AG08395 (cell line): ENCODE results near the gene RNF181.
A peak's percentile ranks its signal among the peaks of the same experiment; 100 is the strongest.
"Not testable (repeated sequence)": the region's sequence is repeated elsewhere in the genome, so short reads cannot be mapped to it uniquely, and the experiment has no call there.

Experiments used
- DNase-seq: peaks from one replicate; pipeline ENCODE4 v3.0.0; 2012; ENCODE audit warnings: mixed read lengths, low spot score

RNF181 gene

DNA sequence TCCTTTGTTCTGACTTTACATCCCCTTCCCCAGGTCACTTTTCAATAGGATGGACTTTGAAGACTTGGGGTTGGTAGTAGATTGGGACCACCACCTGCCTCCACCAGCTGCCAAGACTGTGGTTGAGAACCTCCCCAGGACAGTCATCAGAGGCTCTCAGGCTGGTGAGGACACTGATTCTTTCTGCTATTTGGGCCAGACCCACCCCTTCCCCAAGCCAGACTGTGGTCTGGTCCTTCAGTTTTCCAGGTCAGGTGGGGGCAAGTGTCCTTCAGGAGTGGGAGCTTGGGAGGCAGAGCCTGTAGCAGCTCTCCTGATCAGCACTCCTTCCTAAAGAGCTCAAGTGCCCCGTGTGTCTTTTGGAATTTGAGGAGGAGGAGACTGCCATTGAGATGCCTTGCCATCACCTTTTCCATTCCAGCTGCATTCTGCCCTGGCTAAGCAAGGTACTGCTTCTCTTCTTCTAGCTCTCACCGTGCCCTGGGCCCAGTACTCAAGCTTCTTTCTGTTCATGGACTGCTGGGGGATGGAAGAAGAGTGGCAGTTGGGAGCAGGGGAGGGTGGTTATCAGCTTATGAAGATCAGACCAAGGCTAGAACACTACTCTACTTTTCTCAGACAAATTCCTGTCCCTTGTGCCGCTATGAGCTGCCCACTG lies 1.1 kb downstream of the RNF181 start:
- DNase-seq = no peak

DNA sequence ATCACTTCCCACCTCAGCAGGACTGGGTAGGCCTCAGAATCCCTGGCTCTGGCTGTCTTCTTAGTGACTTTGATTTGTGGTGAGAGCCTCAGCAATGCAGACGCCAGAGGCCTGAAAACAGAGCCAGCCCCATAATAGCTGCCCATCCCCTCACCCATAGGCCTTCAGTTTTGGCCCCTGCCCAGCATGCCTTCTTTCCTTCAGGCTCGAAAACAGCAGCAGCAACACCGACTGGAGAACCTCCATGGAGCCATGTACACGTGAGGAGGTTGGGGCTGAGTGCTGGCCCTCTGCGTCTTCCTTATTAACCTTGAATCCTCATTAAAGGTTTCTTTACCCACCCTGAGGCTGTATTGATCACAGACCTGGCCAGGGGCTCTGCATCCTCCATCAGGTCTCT lies 1.7 kb downstream of the RNF181 start:
- DNase-seq = no peak

DNA sequence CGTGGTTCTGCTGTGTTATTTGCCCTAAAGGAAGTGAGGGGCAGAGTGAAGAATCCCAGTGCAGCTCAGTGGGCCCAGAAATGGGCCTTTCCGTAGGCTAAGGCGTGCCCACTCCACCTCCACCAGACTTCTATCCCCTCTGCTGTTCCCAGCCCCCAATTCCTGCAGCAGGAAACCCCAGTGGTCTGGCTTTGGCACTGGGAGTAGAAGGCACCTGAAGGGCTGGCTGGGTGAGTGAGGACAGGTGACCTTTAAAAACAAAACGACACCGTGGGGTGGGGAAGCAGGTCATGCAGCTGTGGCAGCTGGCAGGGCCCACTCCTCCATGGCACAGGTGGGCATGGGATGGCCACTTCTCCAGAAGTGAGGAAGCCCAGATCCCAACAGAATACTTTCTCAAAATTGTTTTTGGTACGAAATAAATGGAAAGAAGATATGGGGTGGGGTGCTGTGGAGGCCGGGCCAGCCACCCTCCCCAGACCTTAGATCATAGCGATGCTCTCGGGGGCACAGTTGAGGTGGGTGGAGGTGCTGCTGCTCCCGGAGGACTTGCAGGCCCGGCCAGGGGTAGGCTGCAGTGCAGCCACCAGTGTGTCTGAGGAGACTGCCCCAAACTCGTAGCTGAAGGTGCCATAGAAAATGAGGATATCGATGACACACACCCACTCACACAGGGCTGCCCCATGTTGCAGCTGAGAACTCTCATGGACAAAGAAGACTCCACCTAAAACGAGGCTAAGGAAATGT lies 3.2 kb downstream of the RNF181 start:
- no peak for DNase-seq

DNA sequence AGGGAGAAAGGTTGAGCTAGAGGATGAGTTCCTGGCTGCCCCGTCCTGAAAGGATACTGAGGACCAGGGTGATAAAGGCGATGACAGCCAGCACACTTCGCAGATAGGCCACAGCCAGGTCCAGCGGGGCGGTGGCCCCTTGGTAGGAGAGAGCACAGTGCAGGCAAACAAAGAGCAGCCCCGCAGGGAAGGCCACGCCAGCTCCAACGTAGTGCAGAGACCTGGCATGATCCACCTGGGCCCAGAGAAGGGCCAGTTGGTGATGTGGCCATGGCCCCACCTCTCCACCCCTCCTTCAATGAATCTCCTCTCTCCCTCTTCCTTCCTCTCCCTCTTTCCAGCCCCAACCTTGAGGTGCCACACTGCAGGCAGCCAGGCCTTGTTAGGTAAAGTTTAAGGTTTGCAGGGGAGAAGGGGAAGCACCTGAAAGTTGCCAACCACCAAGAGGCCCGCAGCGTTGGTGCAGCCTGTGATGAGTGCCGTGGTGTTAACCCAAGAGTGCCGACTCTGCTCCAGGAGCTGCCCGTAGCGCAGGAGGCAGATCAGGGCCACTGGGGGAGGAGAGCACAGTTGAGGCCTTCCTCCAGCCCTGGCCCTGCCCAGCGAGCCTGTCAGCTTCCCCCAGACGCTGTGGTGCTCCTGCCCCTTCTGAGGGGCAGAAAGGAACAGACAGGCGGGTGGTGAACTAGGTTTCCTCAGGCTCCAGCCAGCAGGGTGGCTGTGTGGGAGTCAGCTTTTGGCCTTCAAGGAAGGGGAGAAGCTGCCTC lies 4.1 kb downstream of the RNF181 start:
- DNase-seq = no peak

DNA sequence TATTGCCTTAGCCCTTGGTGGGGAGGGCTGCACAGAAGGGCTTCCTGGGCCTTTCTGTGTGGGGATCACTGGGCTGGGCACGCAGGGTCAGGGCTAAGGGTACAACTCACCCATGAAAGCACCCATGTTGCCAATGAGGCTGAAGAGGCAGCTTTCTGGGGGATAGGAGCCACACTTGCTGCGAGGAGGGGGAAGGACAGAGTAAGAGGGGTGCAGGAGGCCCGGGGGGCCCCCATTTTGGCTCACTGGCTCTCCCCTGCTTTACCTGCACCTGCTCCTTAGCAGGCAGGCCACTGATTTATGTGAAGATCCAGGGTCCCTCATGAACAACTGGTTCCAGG lies 4.7 kb downstream of the RNF181 start:
- DNase-seq = no peak

DNA sequence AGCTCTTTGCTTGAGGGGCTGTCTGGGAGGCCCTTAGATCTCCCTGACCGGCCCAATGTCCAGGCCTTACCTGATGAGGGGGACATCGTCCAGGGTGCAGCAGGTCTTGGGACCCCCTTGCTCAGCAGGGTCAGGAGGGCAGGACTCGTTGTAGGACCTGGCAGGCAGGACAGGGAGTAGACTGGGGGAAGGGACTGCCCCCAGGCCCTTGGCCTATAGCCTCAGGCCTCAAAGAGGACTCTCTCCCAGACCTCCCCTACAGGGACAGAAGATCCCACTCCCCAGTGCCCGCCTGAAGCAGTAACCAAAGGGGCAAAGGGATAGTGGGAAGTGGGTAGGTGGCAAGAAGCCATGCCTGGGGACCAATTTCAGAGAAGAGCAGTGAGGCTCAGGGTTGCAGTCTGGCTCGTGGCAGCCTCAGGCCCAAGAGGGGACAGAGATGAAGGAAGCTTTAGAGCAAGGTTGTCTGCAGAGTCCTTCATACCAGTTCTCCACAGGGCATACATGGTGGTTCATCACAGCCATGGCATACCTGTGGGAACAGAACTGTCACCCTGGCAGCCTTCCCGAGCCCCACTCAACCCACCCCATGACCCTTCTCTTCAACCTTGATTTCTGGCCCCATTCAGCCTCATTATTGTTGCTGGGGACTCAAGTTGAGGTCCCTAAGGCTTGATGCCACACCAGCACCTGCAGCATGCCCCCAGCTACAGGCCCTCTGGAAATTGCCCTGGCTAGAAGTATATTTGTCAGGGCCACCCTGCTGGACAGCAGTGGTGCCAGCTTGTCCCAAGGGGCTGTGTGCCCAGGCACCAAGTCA lies 5.6 kb downstream of the RNF181 start:
- DNase-seq = no peak

DNA sequence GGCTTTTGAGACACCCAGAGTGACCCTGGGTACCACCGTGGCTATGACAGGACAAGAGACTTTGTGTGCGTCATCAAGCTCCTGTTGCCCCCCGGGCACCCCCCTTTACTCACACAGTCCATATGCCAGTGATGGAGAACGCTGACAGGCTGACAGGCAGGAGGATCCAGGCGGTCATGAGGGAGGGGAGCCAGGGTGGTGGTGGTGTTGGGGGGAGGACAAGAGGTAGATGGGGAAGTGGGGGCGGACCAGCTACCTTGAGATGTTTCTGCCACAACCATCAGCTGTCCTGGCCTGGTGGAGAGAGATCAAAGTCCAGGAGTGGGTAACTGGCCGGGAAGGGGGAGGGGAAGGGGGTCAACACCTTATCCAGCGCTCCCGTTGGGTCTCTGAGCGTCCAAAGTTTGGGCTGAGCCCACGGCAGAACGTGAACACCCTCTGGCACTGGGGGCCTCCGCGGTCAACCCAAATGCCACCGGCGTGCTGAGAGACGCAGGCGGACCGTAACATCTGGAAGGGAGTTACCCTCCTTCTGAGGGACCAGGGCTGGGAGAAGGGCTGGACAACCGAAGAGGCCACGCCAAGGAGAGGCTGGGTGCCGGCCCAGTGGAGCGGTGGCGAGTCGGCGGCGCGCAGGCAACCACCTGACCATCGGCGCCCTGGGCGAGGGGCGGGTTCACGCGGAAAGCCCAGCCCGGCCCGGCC lies 6.4 kb downstream of the RNF181 start:
- DNase-seq = peak; percentile 52

DNA sequence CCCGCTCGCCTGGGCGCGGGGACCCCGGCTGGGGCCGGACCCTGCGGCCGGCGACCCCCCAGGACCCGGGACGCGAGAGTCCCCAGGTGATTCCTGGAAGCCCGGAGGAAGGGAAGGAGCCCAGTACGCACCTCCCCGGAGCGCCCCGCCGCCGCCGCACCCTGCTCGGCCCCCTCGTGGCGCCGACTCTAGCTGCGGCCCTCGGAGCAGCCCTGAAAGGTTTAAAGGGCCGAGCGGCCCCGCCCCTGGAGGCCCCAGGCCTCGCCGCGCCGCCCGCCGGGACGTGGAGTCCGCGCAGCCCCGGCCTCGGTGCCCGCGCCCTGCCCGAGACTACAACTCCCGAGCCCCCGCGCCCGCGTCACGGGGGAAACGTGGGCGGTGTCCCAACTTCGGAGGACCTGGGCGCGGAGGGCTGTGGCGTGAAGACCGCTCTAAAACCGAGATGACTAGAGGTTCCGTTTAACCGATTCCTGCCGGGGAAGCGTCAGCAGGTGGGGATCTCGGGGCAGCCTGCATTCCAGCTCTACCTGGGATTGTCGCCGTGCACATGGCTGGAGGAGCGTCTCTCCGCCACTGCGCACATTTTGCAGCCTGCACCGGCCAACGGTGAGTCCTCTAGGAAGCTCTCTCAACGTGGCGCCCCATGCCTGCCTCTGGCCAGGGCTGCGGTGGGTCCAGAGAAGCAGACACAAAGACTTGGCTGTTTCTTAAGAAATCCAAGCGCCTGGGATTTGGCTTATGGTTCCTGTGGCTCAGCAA lies 7.1 kb downstream of the RNF181 start, which contains the start of gene TMEM150A:
Gene TMEM150A, minus strand, starts transcription at position 223 of the 759 bp plus-strand sequence. CDS start 750 bp downstream, outside the sequence.
- peak; percentile 92 for DNase-seq

DNA sequence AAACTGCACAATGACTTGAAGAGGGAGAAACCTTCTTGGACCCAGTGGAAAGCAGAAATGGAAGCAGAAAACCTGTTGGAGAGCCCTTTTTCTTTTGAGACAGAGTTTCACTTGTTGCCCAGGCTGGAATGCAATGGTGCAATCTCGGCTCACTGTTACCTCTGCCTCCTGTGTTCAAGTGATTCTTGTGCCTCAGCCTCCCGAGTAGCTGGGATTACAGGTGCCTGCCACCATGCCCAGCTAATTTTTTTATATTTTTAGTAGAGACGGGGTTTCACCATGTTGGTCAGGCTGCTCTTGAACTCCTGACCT lies 8.5 kb downstream of the RNF181 start:
- DNase-seq = not testable (repeated sequence)

DNA sequence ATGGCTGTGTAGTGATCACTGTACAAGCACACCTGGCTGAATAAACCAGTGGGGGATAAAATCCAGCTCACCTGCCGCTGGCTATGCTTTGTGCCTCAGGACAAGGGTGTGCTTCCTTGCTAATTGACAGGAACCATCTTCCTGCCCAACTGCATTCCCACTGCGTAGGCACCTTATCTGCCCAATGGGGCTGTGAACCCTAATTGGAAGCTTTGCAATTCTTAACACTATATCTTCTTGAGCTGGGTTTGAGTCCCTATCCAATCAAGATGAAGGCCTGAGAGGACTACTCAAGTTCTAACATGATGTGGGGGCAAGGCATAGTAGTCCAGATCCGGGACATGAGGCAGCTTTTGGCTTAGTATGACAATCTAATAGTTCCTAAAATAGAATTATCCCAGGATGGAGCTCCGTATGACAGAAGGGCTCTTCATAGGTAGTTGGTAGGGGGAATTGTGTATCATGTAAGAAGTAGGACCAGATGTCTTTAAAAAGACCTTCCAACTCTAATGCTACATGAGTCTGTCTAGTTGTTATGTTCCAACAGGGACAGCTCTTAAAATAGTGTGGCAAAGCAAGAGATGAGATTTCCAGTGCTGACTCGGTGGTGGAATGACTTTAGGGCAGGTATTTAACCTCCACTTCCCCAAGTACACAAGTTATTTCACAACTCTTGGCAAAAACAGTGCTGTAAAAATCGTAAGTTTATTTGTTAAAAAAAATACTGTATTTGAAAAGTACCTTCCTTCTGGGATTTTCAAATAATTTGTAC lies 9.2 kb downstream of the RNF181 start:
- no peak for DNase-seq

DNA sequence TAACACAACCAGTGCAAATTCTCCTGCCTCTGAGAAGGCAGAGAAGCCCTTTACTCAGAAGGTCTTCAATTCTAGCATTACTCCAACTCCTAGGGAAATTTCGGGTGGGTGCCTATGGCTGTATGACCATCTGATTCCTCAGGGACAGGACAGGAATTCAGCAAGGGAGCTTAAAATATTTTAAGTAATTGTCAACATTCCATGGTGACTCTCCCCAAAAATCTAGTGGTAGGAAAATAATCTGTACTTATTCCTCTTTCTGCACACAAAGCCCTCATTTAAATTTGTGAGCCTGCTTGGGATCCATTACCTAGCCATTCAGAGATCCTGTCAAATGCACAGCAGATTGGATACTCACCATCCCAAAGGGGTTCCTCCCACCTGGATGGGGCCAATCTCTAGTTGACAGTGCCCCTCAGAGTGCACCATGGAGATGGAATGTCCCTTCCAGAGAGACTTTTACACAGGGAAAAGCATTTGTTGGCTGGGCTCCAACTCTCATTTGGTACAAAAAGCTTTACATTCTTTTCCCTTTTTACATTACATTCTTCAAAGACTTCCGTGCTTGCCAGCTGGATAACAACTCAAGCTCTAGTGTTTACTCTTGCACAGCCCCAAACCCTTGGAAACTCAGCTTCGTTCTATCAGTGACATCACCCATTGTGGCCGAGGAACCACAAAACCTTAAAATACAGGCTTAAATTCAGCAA lies 10.0 kb downstream of the RNF181 start:
- DNase-seq = peak; percentile 49

DNA sequence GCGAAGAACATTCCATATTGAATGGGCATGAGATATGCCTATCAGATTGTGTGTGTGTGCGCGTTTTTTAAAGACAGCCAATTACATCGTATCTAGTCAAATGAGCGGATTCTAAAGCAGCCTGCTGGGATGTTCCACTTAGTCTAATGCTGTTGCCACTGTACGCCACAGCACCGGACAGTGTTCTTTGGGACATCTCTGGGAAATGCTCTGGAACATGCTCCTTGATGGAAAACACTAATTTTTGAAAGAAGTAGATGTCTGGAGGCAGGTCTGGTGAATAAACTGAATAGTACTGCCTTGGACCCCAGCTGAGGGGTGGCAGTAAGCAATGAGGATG lies 10.5 kb downstream of the RNF181 start:
- no peak for DNase-seq

DNA sequence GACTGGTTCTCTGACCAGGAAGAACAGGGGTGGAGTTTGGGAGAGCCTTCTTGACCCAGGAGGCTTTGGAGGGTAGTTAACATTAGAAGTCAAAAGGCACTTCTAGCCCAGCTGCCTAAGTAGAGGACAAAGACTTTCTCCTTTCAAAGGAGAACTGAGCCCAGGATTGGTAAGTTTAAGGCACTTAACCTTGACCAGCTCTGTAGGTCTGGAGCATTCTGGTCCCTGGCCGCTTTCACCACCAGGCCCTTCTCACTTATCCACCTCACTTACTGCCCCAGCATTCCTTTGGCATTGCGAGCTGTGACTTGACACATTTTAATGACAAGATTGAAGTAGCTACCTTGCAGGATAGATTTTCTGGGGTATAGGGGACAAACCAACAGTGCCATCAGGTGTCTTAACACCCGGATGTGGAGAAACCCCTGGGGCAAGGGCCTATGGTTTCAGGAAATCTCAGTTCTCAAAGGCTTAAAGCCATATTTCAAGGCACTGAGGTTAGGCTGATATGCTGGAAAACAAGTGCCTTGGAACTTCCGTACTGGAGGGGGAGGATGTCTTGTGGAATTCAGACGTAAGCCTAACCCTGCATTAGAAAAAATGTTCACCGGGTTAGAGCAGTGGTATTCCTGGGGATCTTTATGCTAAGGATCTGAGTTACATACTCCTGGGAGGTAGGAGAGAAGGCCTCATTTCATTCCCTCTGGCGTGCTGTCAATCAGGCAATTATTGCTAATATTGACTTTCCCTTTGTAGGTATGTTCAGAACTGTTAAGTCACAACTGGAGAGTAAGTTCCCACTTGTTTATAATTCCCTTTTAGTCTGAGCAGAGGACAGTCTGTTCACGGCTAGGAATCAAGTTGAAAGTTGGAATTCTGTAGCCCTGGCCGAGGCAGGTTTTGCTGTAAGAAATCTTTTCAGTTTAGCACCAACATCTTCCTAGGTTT lies 12.0 kb downstream of the RNF181 start:
- no peak for DNase-seq

DNA sequence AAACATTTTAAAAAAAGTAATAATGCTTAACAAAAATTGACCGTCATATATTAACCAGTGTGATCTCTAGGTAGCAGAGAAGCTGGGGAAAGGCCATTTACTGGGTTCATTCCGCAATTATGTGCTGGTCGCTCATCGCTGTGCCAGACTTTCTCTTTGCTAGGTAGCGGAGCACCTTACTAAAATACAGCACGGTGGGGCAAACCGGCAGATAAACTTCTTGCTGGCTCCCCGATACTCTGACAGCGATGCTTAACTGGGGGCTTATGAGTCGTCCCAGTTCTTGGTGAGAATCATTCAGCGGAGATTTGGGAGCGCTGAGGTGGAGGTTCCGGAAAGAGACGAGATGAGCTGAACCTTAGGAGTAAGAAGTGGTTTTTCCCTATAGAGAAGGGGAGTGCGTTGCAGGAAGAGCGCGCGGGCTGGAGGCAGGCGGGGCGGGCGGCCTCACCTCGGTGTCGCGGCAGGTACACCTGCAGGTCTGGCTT lies 15.7 kb downstream of the RNF181 start:
- no peak for DNase-seq

DNA sequence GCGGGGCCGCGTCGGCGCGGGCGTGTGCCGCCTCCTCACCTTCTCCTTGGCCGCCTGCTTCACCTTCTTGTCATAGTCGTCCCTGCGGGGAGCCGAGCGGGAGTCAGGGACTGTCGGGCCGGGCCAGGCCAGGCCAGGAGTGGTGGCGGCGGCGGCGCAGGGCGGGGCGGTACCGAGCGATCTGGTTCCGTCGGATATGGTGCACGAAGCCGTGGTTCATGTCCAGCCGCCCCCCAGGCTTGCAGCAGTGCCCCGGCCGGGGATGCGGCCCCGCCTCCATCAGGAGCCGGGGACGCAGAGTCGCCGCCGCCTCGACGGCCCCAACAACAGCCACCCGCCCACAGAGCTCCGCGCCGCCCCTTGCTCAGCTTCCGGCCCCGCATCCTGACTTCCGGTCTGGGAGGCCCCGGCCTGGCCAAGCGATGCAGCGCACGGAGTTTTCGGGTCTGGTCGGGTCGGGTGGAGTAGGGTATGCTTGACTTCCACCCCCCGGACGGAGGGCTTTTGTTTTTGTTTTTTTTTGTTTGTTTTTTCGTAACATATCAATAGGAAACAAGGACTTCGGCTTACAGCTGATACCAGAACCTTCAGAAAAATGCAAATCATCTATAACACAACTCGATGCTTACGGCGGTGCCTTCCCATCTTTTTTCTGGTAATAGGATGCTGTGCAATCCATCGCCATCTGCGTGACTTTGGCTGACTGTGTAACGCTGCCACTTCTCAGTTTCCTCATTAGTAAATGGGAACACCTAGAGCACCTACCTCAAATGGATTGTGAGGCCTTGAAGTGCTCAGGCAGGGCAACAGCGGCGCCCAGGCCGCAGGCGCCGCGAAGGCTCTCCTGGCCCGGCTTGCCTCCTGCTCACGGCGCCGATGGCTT lies 16.4 kb downstream of the RNF181 start, which contains the start of gene C2orf68:
Gene C2orf68, minus strand, starts transcription at position 362 of the 883 bp plus-strand sequence. Its CDS starts 82 bp downstream, at position 280.
- DNase-seq = peak; percentile 88

DNA sequence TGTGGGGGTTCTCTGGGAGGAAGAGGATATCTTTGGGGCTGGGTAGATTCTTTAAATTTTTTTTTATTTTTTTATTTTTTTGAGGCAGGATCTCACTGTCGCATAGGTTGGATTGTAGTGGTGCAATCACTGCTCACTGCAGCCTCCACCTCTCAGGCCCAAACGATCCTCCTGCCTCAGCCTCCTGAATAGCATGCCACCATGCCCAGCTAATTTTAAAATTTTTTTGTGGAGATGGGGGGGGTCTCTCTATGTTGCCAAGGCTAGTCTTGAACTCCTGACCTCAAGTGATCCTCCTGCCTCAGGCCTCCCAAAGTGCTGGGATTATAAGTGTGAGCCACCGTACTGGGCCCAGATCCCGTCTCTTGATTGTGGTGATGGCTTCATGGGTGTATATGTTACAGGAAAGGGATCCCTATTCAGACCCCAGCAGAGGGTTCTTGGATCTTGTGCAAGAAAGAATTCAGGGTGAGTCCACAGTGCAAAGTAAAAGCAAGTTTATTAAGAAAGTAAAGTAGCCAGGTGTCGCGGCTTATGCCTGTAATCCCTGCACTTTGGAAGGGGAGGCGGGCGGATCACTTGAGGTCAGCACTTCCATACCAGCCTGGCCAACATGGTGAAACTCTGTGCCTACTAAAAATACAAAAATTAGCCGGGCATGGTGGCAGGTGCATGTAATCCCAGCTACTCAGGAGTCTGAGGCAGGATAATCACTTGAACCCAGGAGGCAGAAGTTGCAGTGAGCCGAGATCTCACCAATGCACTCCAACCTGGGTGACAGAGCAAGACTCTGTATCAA lies 18.4 kb downstream of the RNF181 start:
- DNase-seq = no peak
